ENCODE measurements around the gene BTD. TPM values are rescaled to one million over a fixed set of nuclear protein-coding genes. Genes with fewer than 3 reads are reported as not detected.

Gene BTD, protein sequence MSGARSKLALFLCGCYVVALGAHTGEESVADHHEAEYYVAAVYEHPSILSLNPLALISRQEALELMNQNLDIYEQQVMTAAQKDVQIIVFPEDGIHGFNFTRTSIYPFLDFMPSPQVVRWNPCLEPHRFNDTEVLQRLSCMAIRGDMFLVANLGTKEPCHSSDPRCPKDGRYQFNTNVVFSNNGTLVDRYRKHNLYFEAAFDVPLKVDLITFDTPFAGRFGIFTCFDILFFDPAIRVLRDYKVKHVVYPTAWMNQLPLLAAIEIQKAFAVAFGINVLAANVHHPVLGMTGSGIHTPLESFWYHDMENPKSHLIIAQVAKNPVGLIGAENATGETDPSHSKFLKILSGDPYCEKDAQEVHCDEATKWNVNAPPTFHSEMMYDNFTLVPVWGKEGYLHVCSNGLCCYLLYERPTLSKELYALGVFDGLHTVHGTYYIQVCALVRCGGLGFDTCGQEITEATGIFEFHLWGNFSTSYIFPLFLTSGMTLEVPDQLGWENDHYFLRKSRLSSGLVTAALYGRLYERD
- total RNA-seq (10 to 100 TPM in 8 of 10 donors, 1 to 10 TPM in 2; 8.8 to 17.2 (median 13.5) TPM), polyA plus RNA-seq (1 to 10 TPM; 4.8 to 8.3 TPM)
- long read RNA-seq, donor 1, full-length matches to known transcripts = 9 of 13 reads
- long read RNA-seq, donor 1, partial matches to known transcripts = 1 of 13 reads
- long read RNA-seq, donor 1, other reads (novel, unspliced or antisense) = 3 of 13 reads
- long read RNA-seq, donor 2, full-length matches to known transcripts = 1 of 6 reads
- long read RNA-seq, donor 2, partial matches to known transcripts = 4 of 6 reads
- long read RNA-seq, donor 2, other reads (novel, unspliced or antisense) = 1 of 6 reads
- long read RNA-seq, donor 3, full-length matches to known transcripts = 9 of 9 reads
- long read RNA-seq, donor 3, partial matches to known transcripts = 0 of 9 reads
- long read RNA-seq, donor 3, other reads (novel, unspliced or antisense) = 0 of 9 reads

- WGBS, 2 donors = 0 to 1% methylated on average over 61 of the region's 61 CpGs
- H3K4me1 ChIP-seq = peaks cover 0 to 28% (median 18%) of the 10 kb centered on the region in 9 donors
- intact Hi-C loops (cut with DNase I) = no loop called here
These were observed at the start of gene BTD, which contains the start of gene HACL1 for GRCh38 chr3:15601399-15602145. TSS of gene BTD (plus strand) at chr3:15601745. CDS start at chr3:15635440, 33,695 bp downstream. TSS of gene HACL1 (minus strand) at chr3:15601569. CDS start at chr3:15601463, 106 bp downstream.

GRCh38 chr3:15551902-15552301 is 49.6 kb upstream of the BTD start:
- TF ChIP-seq CTCF (IDR thresholded peaks at IDR 0.05) = no peak
- Histone ChIP-seq H3K27me3 (no peaks in the 10 kb centered on the region), H3K4me3 (no peak overlapping the region), H3K9me3 (no peaks in the 10 kb centered on the region), H3K27ac (no peak overlapping the region), H3K4me1 (peaks cover 0 to 6% (median 0%) of the 10 kb centered on the region in 9 donors), H3K36me3 (peaks cover 0 to 7% (median 0%) of the 10 kb centered on the region in 9 donors)
- intact Hi-C loops (cut with DNase I) = loop anchor here in 6 of 10 donors (5.0 to 10.0 kb wide), 5 partner anchors 117 to 437 kb away; partner anchors contain the start of gene CAPN7 (in 2 of the 6)
- ATAC-seq (no peak), DNase-seq (no peak)
- 86 to 87% methylated on average over 1 of the region's 1 CpG for WGBS, 2 donors

More at GRCh38 chr3:15601399-15602145, at the start of gene BTD, which contains the start of gene HACL1:
- H3K27ac ChIP-seq = peak within 1 kb of the TSS; percentile 48 to 91 (median 84)
- H3K27me3 ChIP-seq = no peaks in the 10 kb centered on the region
- peak in 5 of 9 donors; percentile 24 to 48 (median 42) for TF ChIP-seq CTCF (IDR thresholded peaks at IDR 0.05)
- ATAC-seq (peak; percentile 96 to 99 (median 98)), DNase-seq (peak; percentile 94 to 97)
- no peaks in the 10 kb centered on the region for H3K9me3 ChIP-seq
- peak within 1 kb of the TSS; percentile 60 to 96 (median 75) for H3K4me3 ChIP-seq
- H3K36me3 ChIP-seq = peaks cover 0 to 44% (median 19%) of the 10 kb centered on the region in 9 donors

GRCh38 chr3:15553749-15554148 is 47.8 kb upstream of the BTD start:
- no peak for ATAC-seq

More at GRCh38 chr3:15553749-15554148, 47.8 kb upstream of the BTD start:
- Histone ChIP-seq H3K36me3 (peaks cover 0 to 7% (median 0%) of the 10 kb centered on the region in 9 donors), H3K4me1 (peaks cover 0 to 15% (median 0%) of the 10 kb centered on the region in 9 donors), H3K27me3 (no peaks in the 10 kb centered on the region), H3K9me3 (no peaks in the 10 kb centered on the region), H3K27ac (no peak overlapping the region), H3K4me3 (no peak overlapping the region)
- intact Hi-C loops (cut with DNase I) = loop anchor here in 6 of 10 donors (5.0 to 10.0 kb wide), 5 partner anchors 119 to 439 kb away; partner anchors contain the start of gene CAPN7 (in 2 of the 6)
- 79 to 80% methylated on average over 3 of the region's 3 CpGs for WGBS, 2 donors
- no peak for DNase-seq
- TF ChIP-seq CTCF (IDR thresholded peaks at IDR 0.05) = no peak
